Stimulated activated CD4-positive, alpha-beta T cell treated with anti-CD3 and anti-CD28 coated beads, Interleukin-15, amount 100 ng/mL, for 48 hours (primary cell): ENCODE results near the gene ITPRIPL1.
"Not testable (repeated sequence)": the region's sequence is repeated elsewhere in the genome, so short reads cannot be mapped to it uniquely, and the experiment has no call there.

Experiments
- DNase-seq, 2 donors: peaks; one replicate each; pipeline ENCODE4 v3.0.0-alpha.2; 2020; ENCODE audit warnings: low read depth in 2 of 2

ITPRIPL1 gene, protein sequence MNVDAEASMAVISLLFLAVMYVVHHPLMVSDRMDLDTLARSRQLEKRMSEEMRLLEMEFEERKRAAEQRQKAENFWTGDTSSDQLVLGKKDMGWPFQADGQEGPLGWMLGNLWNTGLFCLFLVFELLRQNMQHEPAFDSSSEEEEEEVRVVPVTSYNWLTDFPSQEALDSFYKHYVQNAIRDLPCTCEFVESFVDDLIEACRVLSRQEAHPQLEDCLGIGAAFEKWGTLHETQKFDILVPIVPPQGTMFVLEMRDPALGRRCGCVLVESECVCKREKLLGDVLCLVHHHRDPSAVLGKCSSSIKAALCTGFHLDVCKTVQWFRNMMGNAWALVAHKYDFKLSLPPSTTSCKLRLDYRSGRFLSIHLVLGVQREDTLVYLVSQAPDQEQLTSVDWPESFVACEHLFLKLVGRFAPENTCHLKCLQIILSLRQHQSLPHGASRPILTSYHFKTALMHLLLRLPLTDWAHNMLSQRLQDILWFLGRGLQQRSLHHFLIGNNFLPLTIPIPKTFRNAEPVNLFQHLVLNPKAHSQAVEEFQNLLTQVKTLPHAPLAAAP

GRCh38 chr2:96325041-96325883, at the start of gene ITPRIPL1:
TSS of gene ITPRIPL1 (plus strand) at chr2:96325317. CDS start at chr2:96325840, 523 bp downstream.
- no peak for DNase-seq

DNA sequence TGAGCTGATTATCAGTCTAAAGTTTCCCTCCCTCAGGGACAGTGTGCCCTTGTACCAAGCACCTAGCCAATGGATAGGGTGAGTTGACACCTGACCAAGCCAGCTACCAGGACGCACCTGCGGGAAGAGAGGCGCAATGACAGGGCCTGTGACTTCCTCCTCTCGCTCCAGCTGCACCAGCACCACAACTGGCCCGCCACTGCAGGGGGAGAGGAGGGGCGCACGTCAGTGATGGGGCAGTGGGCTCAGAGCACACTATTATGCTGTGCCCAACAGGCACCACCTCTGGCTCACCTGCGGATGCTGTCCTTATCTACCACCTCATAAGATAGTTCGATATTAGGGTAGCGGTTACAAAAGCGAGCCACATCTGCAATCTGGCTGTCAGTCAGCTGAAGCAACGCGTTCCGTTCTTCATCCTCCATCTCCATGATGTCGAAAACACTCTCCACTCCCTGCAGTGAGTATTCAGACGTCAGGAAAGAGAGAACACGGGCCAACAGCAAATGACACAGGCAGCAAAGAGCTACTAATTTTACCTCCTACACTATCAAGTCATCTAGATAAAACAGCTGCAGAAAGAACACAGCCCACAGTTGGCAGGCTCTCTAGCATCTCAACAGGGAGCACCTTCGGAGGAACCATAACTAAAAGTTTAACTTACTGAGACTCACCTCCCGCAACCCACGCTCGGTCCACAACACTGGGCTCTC, 48.2 kb upstream of the ITPRIPL1 start:
- no peak for DNase-seq

DNA sequence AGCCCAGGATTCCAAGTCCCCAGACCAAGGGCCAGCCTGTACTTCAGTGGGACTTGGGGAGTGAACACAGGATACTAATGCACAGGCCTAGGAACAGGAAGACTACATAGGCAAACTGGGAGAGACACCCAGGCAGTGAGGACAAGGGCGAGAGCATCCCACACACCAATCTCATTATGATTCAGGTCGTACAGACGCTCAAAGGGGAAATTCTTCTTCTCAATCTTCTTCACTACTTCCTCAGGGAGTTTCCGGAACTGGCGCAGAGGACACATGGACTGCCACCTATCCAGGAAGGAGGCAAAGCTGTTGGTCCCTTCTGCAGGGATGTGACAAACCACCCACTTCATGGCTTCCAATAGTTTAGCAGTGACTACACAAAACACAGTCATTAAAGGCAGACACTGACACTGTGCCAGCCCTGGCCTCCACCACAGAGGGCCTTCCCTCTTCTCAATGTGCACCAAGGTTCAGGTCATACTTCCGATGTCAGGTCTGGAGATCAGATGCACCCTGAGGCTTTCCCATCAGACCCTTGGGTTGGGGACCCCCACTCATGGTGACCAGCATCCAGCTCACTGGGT, 37.8 kb upstream of the ITPRIPL1 start:
- no peak for DNase-seq

DNA sequence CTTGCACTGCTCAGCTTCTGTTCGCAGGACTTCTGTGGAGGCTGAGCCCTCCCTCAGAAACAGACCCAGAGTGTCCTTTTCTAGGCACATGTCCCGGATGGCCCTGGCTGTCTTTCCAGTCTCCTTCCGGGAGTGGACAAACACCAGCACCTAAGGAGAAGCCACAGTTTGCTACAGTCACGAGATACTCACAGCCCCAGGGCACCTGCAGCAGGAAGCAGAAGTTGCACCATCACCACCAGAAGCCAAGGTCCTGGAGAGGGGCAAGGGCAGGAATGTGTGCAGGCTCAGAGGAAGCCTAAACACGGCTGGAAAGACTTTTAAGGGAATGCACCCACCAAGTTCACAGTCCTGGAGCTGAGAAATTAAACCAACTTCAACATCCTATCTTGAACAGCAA, 33.4 kb upstream of the ITPRIPL1 start:
- no peak for DNase-seq

- not testable (repeated sequence) for DNase-seq
Measured at GRCh38 chr2:96294271-96294670, 30.8 kb upstream of the ITPRIPL1 start.

DNA sequence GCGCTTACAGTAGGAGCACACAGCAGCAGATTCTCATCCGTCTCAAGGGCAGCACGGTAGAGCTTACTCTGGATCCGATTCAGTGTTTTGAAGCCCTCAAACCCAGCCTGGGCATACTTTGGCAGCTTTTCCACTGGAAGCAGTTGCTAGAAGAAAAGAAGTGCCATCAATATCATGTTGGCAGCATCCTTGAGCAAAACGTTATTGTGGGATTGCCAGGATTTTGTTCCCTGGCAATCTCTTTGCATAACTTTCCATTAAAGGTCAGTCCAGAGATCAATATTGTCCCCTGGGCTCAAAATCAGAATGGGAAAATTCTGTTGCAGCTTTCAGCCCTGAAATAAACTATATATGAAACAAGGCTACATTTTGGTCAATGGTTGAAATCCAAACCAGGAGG, 28.2 kb upstream of the ITPRIPL1 start:
- no peak for DNase-seq

- DNase-seq, result no peak
Measured at GRCh38 chr2:96301865-96302264, 23.3 kb upstream of the ITPRIPL1 start.

DNA sequence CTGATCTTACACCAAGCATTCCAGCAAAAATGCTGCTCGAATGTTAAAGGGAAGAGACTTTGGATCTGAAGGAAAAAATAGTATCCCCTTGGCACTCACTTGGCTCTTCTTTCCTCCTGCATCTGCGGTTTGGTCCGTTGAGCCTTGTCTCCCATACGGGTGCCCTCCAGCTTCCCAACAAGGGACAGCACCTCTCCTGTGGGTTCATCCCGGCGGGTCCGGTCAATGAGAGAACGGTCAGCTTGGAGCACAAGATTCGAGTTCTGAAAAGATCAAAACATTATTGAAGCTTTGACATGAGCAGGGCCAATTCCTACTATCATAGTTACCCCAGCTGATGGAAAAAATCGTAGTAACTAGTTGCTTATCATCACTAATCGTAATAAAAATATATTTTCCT, 20.5 kb upstream of the ITPRIPL1 start:
- DNase-seq, result no peak

DNA sequence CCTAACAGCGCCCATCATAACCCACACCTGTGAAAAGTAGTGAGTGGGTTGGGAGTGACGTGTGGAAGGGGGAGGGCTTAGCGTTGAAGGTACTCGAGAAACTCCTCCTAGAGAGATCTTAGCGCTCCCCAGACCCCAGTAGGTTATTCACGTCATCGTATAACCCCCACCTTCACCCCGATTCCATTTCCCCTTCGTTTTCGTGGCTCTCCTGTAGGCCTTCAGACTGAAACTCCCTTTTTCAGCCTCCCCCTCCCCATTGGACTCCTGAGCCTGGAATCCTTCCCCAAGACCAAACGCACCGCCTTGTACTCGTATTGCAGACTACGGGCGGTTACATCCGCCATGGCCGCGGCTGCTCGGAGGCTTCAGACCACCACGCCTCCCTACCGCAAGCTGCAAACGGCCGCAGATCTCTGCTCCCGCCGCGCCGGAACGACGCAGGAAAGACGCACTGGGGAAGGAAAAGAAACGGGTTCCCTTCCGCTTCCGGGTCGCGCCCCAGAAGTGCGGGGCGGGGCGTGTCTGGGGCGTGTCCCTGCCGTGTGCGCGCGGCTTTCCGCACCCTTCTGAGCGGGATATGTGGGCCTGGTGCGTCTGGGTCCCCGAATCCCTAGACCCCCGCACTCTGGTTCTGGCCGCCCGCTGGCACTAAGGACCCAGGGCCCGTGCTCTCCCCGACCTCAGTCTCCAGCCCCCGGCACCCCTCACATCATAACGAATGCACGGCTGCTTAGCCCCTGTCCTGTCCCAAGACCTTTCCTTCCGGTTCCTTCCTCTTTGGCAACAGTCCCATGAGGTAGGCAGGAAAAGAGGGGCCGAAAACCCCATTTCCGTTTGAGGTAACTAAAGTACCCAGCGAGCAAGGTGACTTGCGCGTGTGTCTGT, 19.8 kb upstream of the ITPRIPL1 start, which contains the start of gene SNRNP200:
Gene SNRNP200, minus strand, starts transcription at position 456 of the 888 bp plus-strand sequence. Its CDS starts 109 bp downstream, at position 347.
- DNase-seq, result peak; percentile 88 to 89

DNA sequence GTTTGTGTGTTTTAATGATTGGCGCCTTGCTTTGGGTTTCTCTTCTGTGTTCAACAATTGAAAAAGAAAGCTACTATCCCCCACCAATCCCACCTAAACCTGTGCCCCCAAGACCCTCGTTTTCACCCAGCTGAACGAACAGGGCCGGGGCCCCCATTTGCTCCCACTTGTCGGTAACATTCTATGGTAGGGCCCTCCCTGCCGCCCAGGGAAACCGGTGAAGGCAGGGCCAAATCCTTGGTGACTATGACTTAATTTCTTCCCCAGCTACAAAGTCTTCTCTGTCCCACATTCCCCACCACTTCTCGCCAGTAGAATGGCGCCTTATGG, 19.2 kb upstream of the ITPRIPL1 start:
- no peak for DNase-seq

DNA sequence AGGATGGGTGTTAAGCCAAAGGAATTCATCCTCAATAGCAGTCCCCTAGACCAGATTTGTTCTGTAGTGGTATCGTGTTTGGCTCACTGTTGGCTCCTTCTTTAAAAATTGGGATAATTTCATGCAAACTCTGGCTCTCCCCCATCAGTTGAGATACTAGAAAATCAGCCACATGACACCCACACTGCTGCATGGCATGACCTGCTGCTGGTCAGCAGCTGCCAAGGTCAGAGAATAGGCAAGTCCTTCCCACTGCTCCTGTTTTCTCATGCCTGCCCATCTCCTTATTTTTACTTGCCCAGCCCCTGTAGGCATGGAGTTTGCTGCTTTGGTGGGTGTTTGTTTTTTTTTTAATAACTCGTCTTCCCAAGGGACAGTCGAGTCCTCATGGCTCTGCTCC, 18.7 kb upstream of the ITPRIPL1 start:
- no peak for DNase-seq

DNA sequence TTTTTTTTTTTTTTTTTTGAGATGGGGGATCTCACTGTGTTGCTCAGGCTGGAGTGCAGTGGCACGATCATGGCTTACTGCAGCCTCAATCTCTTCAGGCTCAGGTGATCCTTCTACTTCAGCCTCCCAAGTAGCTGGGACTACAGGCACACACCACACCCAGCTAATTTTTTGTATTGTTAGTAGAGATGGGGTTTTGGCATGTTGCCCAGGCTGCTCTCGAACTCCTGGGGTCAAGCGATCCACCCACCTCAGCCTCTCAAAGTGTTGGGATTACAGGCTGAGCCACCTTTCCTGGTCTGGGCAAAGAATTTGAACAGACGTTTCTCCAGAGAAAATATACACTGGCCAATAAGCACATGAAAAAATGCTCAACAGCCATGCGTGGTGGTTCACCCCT, 16.9 kb upstream of the ITPRIPL1 start:
- no peak for DNase-seq

DNA sequence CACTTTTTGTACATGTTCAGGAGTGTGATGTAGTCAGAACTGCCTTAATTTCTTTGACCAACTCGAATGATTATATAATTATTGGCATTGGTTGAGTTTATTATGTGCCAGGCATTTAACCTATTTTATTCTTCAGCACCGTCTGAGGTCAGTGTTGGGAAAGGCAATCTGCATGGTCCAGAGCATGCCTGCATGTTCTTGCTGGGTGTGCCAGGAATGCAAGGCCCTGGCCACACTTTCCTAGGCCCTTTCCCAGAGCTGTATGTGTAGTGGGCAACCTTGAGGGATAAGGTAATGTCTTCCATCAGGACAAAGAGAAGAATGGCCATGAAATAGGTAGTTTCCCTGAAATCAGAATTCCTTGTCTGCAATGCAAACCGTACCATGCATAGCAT, 10.1 kb upstream of the ITPRIPL1 start:
- DNase-seq, result no peak

DNA sequence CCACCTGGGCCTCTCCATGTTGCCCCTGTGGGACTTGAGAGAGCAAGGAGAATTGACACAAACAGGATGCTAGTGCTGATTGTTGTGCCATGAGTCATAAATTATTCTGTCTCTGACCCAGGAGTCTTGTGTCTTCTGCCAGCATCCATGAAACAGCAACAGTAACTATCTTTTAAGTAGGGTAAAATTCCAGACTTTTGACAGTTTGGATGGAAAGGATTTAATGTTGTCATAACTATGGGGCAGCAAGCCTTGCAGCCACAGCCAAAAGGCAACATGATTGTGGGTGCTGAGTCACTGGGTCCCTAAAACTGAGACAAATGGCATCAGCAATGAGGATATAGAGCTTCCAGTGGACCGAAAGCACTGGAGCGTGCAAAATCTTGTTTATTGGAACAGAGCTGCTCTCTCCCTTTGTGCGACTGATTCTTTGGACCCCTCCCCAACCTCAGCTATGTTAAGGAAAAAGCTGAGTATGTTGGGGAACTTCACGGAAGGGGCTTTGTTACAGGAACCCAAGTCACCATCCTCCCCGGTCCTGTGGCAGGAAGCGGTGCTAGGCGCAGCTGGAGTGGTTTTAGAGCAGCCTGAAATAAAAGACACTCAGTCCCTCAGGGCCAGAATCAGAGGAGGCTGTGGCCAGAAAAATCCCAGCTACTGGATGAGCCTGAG, 9.6 kb upstream of the ITPRIPL1 start:
- no peak for DNase-seq

DNA sequence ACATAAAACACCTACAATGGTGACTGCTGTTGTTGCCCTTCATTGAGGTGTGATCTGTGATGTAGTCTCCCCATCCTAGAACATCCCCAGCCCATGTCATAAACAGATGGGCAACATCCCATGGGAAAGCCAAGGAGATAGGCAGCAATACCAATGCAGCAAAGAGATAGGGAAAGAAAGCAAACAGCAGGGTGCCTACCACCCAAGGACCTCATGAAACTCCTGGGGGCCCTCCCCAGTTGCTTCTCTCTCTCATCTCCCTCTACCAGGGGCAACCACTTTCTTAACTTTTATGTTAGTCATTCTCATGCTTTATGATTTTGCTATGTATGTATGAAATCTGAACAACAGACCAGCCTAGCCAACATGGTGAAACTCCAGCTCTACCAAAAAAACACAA, 8.1 kb upstream of the ITPRIPL1 start:
- no peak for DNase-seq

DNA sequence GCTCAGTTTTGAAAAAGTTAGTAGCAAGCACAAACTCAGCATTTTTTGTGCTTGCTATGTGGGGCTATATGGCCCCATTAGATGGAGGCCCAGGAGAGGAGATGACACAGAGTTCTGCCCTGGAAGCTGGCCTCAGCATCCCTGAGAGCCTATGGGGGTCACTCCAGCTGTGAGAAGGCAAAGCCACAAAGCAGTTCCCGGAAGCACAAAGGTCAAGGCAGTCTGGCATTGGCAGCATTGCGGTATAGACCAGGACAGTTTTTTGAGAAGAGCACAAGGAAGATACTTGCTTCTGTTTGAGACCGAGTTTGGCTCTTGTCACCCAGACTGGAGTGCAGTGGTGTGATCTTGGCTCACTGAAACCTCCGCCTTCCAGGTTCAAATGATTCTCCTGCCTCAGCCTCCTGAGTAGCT, 7.5 kb upstream of the ITPRIPL1 start:
- DNase-seq, result no peak

- DNase-seq, result no peak
Measured at GRCh38 chr2:96318723-96319122, 6.4 kb upstream of the ITPRIPL1 start.

DNA sequence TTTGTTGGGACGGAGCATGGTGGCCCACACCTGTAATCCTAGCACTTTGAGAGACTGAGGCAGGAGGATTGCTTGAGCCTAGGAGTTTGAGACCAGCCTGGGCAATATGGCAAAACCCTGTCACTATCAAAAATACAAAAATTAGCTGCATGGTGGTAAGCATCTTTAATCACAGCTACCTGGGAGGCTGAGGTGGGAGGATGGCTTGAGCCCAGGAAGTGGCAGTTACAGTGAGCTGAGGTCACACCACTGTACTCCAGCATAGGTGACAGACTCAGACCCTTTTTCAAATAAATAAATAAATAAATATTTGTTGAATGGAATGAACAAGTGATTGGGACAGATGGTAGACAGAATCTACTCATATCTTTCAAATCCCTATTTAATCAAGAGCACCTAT, 5.7 kb upstream of the ITPRIPL1 start:
- DNase-seq, result no peak

DNA sequence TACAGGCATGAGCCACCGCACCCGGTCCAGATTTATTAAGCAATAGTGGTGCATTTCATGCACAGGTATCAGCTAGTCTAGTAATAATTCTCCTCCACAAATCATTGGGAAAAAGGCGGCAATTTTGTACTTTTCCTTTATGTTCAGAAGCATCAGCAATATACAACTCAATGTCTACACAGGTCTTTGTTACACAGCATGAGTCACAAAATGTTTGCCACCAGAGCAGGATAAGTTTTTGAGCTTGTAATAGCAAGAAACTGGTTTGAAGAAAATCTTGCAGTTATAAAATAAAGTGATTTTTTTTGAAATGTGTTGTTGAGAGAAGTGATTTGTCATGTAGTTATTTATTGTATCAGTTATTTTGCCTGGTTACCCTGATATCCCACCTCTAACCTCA, 4.8 kb upstream of the ITPRIPL1 start:
- DNase-seq, result no peak
